Astrocyte of the spinal cord (primary cell): Measurements from ENCODE around the gene KCNA1.

Experiments
- DNase-seq: peaks from one replicate; pipeline ENCODE4 v3.0.0; 2011; ENCODE audit warnings: low read depth, low spot score
- H3K4me3 ChIP-seq: 2 replicates; pipeline ENCODE4 v1.5.1; 2011; ENCODE audit warnings: low read depth, mild to moderate bottlenecking, low read length, moderate library complexity
- CTCF ChIP-seq: IDR thresholded peaks from 2 replicates; pipeline ENCODE4 v1.5.1; 2012; ENCODE audit warnings: low read depth, mild to moderate bottlenecking, low read length, inconsistent platforms
- in situ Hi-C: cut with HindIII; loops from 2 replicates; pipeline ENCODE4 v1.10.0; 2017; ENCODE audit warnings: low sequenced_read_pairs

The KCNA1 gene

DNA sequence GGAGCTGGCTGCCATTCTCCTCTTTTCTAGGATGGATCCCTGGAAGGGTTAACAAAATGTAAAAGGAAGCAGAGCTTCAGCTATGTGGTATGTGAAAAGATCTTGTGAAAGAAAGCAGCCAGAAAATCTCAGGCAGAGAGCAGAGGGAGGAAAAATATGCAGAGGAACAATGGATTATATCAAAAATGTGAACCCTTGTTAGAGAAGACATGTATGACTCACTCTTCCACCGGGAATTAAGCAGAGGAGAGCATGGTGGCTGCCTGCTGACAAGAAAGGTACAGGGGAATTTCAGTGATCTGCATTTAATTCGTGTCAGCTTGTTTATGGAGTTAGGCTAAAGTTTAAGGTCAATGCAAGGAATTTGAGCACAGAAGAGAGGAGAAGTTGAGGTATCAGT lies 46.3 kb downstream of the KCNA1 start:
- DNase-seq: no peak
- no peak for TF ChIP-seq CTCF
- in situ Hi-C loops: no loop called here

GRCh38 chr12:4956968-4957367 lies 47.3 kb downstream of the KCNA1 start:
- in situ Hi-C loops: no loop called here
- H3K4me3 ChIP-seq: no peak overlapping the region
- DNase-seq: no peak
- no peak for TF ChIP-seq CTCF

More for the DNA sequence above, 46.3 kb downstream of the KCNA1 start:
- no peak overlapping the region for H3K4me3 ChIP-seq

DNA sequence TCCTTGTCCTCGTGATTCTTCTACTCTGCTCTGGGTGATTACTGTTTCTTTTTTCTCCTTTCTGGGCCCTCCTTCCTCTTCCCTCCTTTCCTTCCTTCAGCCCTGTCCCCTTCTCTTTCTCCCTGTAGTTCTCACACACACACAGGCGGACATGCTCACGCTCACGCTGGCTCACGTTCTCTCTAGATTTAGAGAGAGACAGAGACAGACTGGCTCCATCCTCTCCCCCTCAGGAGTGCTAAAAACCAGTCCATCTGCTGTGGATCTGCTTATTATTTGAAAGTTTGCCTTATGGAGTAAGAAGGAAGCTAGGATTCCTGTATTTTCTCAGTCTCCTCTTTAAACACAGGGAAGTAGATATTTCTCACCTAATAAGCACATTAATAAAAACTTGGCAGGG lies 48.1 kb downstream of the KCNA1 start:
- no peak for DNase-seq
- no peak for TF ChIP-seq CTCF
- H3K4me3 ChIP-seq: no peak overlapping the region
- in situ Hi-C loops: no loop called here

DNA sequence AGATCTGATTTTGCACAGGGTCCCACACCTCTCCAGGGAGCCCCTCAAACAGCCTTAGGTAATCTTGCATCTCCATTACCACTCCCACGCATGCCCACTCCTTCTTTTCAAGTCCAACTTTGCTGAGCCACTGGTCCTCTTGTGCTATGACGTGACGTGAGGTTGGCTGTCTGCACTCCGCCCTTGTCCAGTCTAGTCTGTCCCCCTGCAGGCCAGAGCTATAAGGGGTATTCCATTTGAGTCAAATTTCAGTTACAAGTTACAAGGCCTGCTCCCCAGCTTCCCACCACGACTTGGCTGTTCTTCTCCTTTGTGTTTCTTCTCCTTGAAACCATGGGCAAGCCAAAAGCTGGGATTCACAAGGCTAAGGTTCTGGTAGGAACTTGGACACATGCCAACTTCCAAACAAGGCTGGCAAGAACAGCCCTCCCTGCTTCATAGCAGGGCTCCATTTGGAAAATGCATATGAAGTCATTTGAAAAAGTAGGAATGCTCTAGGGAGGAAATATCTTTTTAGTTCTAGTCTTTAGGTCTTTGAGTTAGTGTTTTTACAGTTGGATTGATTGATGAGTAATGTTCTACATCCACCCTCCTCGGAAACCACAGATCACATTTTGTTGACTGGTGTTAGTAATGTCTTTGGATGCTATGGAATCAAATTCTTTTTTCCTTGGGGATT lies 49.1 kb downstream of the KCNA1 start:
- no peak for TF ChIP-seq CTCF
- in situ Hi-C loops: no loop called here
- DNase-seq: no peak
- no peak overlapping the region for H3K4me3 ChIP-seq

- in situ Hi-C loops: no loop called here
- no peak for TF ChIP-seq CTCF
- no peak for DNase-seq
- H3K4me3 ChIP-seq: no peak overlapping the region
Measured at GRCh38 chr12:4959381-4959780, 49.7 kb downstream of the KCNA1 start.

DNA sequence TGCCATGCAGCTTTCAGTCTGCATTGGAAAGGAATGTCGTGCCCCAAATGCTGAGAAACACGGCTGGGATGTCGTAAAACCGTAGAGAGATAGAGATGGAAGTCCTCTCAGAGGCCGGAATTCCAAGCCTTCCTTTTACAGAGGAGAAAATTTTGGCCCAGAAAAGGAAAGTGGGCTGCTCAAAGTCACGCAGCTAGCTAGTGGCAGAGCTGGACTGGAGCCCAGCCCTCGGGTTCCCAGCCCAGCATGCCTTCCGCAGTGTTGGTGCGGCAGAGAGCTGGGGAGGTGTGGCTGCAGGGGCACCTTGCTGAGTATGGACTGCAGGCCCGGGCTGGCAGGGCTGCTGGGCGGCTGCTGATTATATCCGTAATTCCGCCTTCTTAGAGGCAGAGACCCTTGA lies 50.3 kb downstream of the KCNA1 start:
- in situ Hi-C loops: no loop called here
- TF ChIP-seq CTCF: no peak
- no peak for DNase-seq
- no peak overlapping the region for H3K4me3 ChIP-seq
